Dedifferentiated amniotic fluid mesenchymal stem cell (primary cell): ENCODE measurements around the gene SLC28A1.

Experiments
- DNase-seq: peaks from one replicate; pipeline ENCODE4 v3.0.0-alpha.2; 2016; ENCODE audit errors: extremely low spot score

SLC28A1 gene

DNA sequence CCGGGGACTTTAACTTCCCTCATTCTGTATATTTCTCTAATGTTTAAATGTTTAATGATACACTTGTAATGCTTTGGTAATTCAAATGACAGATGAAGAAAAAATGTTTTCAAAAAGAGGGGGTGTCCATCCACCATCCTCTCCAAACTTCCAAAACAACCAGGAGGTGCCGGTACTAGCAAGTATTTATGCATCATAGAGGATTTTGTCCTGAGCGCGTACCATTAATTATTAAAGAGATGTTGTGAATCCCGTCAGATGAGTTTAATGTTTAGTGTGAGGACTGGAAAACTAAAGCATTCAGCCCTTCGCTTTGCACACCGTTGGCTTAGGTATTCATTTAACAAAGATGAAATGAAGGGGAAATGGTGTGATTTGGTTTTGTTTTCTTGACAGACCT lies 1.3 kb downstream of the SLC28A1 start:
- no peak for DNase-seq

DNA sequence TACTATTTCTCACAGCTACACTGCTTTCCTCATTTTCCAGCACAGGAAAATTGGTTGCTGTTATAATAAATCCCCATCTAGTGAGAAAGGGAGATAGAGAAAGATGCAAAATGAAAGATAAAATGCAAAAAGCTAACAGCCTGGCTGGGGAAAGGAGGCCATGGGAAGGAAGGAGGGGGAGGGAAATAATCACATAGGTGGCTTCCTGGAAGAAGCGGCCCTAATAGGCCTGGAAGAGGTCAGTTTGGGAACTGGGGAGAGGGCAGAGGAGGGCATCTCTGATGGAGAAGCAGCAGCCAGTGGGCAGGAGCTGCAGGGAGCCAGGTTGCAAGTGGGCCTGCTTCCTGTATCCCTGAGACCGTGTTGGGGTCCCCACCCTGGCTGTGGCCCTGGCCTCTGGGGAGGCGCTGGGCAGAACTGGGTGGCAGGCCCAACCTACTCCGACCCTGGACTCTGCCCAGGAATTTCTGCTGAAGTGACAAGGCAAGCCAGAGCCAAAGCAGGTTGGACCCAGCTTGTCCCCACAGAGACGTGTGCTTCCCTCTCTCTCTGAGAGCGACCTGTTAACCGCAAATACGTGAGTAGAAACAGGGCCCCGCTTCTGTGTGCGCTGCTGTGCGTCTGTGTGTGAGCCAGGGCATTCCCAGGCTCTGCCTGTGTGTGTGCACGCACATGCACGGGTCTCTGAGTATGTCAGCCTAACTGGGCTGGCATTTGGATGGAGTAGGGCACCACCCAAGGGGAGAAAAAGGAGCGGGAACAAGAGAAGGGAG lies 1.9 kb downstream of the SLC28A1 start:
- DNase-seq, result no peak

DNA sequence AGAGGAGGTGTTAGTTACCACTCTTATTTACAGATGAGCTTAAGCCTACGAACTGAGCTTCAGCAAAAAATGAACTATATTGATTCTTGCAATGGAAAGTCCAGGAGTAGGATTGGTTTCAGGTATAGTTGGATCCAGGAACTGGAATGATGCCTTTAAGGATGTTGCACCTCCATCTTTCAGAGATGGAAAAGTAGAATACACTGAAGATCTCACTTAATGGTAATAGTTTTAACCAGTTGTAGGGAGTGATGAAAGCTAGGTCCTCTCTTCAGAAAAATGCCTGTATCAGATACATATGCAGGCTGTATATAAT lies 2.5 kb downstream of the SLC28A1 start:
- DNase-seq, result no peak

GRCh38 chr15:84887938-84888337 lies 3.5 kb downstream of the SLC28A1 start:
- DNase-seq, result no peak

- no peak for DNase-seq
These were observed 4.2 kb downstream of the SLC28A1 start for GRCh38 chr15:84888639-84889038.

DNA sequence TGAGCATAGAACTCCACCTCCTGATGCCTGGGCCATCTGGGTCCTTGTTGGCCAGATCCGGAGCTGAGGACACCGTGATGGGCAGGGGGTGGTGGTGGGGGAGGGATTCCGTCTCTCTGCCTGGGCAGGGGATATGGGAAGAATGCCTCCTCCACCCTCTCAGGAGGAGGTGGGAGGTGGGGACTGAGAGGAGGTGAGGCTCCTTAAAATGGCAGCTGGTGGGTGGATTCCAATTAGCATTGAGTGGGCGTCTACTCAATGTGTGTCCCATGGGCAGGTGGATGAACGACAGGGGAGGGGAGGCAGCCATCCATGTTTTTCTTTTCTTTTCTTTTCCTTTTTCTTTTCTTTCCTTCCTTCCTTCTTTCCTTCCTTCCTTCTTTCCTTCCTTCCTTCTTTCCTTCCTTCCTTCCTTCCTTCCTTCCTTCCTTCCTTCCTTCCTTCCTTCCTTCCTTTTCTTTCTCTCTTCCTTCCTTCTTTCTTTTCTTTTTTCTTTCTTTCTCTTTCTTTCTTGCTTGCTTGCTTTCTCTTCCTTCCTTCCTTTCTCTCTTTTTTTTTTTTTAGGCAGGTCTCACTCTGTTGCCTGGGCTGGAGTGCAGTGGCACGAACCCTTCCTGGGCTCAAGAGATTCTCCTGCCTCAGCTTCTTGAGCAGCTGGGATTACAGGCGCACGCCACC lies 5.0 kb downstream of the SLC28A1 start:
- no peak for DNase-seq

GRCh38 chr15:84889991-84890669 lies 5.7 kb downstream of the SLC28A1 start:
- no peak for DNase-seq

DNA sequence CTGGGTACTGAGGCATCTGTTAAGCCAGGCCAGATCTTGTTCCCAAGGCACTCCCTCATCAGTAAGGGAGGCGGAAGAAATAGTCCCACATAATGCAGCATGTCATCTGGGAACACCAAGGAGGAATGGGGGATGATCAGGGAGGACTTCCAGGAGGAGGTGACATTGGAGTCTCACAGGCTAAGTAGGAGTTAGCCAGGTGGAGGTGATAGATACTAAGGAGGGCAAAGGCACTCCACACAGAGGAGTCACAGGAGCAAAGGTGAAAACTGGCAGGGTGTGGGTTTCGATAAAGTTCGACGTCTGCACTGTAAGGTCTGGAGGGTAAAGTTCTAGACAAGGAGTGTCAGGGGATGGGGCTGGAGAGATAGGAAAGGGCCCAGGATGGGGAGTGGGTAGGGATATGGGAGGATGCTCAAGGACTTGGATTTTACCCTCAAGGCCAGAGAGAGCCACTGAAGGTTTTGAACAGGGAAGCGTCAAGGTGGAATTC lies 6.3 kb downstream of the SLC28A1 start:
- no peak for DNase-seq

DNA sequence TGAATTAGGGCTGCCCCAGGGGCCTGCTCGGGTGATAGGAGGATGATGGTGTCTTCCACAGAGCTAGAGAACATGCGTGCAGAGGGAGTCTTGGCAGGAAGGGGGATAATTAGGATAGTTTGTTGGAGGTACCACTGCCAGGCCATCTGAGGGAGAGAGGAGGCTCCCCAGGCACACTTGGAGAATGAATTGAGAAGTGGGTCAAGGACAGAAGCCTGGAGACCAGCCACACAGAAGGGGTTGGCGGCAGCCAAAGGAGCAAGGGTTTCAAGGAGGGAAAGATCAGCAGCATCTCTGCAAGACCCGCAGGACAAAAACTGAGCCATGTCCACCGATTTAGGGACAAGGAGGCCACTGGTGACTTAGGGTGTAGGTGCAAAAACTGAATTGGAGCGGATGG lies 6.9 kb downstream of the SLC28A1 start:
- DNase-seq, result no peak

GRCh38 chr15:84892786-84893307 lies 8.4 kb downstream of the SLC28A1 start:
- no peak for DNase-seq

- no peak for DNase-seq
These were observed 9.1 kb downstream of the SLC28A1 start for GRCh38 chr15:84893607-84894006.

GRCh38 chr15:84894736-84895425 lies 10.4 kb downstream of the SLC28A1 start:
- no peak for DNase-seq

DNA sequence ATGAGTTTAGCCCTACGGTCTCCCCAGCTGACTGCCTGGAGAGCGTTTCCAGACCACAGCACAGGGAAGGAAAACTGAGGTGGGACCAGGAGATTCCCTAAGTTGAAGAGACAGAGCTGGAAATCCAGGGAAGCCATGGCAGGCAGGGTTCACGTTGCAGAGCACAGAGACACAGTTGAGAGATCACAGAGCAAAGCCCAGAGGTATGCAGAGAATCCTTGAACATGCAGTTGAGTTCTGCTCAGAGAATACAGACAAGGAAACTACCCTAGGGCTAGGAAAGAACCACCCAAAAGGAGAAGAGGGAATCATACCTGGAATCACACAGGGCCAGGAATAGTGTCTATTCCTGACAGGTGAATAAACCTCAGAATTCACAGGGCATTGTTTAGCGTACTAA lies 14.3 kb downstream of the SLC28A1 start:
- DNase-seq, result no peak

GRCh38 chr15:84899750-84900149 lies 15.3 kb downstream of the SLC28A1 start:
- no peak for DNase-seq

DNA sequence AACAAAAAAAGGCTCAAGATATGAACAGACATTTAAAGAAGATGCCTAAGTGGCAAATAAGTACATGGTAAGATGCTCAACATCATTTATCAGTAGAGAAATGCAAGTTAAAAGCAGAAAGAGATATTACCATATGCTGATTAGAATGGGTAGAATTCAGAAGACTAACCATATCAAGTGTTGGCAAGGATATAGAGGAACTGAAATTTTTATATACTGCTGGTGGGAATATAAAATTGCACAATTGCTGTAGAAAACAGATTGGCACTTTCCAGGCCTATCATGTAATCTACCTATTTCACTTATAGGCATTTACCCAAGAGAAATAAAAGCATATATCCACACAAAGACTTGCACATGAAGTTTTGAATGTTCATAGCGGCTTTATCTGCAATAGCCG lies 17.1 kb downstream of the SLC28A1 start:
- no peak for DNase-seq

- no peak for DNase-seq
These were observed 19.3 kb downstream of the SLC28A1 start for GRCh38 chr15:84903751-84904150.

DNA sequence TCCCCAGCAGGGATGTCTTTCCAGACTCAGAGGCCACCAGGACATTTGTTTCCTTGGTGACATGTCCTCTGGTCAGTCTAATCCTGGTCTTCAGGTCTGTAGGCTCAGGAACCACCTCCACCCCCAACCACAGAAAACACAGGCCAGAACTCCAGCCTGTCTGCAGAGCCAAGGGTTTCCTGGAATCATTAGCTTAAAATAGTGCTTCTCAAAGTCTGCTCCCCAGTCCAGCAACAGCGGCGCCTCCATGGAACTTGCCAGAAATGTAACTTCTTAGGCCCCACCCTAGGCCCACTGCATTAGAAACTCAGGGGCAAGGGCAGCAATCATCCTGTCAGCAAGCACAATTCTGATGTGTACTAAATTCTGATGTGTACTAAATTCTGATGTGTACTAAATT lies 20.0 kb downstream of the SLC28A1 start:
- no peak for DNase-seq

GRCh38 chr15:84905016-84905916 lies 20.8 kb downstream of the SLC28A1 start:
- no peak for DNase-seq

DNA sequence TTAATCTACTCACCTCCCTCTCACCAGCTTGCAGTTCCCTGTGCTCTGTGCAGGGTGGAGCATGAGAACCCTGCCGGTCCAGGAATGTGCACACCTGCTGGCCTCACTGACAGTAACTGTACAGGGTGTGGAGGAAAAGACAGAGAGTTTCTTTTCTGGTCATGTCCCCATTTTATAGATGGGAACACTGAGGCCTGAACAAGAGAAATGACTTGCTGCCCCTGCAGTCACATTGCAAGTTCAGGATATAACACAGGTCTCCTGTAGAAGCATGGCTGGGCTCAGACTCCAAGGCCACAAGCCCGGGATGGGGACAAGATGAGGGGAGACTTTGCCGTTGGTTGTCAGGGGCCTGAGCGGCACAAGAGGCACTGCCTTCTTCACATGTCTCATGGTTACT lies 23.3 kb downstream of the SLC28A1 start:
- DNase-seq, result no peak

- DNase-seq, result no peak
These were observed 24.1 kb downstream of the SLC28A1 start for GRCh38 chr15:84908564-84908963.

GRCh38 chr15:84909029-84909428 lies 24.6 kb downstream of the SLC28A1 start:
- DNase-seq, result no peak
